HG03558 (cell line): ENCODE results near the gene C16orf87.
"Not testable (repeated sequence)": the region's sequence is repeated elsewhere in the genome, so short reads cannot be mapped to it uniquely, and the experiment has no call there.

Experiments used
- ATAC-seq: cut with Tn5 transposase; IDR thresholded peaks from one replicate; pipeline ENCODE4 v1.9.1; 2021; ENCODE audit warnings: moderate number of reproducible peaks; ENCODE audit not compliant: unreplicated experiment; ENCODE audit errors: extremely low read depth

Gene C16orf87, protein sequence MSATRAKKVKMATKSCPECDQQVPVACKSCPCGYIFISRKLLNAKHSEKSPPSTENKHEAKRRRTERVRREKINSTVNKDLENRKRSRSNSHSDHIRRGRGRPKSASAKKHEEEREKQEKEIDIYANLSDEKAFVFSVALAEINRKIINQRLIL

DNA sequence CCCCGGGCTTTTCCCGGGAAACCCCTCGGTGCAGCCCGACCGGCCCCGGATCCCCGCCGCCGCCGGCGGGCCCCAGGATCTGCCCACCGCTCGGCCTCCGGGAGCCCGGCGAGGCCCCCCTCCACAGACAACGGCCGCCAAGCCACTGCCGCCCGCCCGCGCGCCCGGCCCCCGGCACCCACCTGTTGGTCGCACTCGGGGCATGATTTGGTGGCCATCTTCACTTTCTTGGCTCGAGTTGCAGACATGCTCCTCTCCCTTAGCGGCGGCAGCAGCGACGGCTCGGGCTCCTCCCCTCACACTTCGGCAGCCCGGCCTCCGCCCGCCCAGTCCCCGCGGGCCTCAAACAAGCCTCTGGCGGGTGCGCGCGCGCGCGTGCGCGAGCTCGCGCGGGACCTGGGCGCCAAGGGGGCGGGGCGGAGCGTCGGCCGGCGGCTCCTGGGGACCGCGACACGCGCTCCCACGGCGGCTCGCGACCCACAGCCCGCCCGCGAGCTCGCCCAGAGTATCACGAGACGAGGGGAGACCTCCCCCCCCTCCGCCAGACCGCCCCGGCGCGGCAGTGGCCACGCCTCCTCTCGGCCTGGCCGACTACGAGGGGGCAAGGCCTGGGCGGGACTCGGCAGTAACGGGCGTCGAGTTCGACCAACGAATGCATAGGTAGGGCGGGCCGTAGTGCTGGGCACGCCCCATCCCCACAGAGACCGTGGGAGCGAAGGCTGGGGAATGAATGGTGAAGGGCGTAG lies at the start of gene C16orf87:
Gene C16orf87 (minus strand): TSS at position 279 of the 746 bp plus-strand sequence. CDS start 31 bp downstream, at position 248.
- peak; percentile 89 for ATAC-seq

DNA sequence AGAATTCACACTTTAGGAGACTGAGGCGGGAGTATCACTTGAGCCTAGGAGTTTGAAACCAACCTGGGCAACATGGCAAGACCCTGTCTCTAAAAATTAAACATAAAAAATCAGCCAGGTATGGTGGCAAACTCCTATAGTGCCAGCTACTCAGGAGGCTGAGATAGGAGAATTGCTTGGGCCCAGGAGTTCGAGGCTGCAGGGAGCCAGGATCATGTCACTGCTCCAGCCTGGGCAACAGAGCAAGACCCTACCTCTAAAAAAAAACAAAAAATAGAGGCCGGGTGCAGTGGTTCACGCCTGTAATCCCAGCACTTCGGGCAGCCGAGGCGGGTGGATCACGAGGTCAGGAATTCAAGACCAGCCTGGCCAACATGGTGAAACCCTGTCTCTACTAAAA lies 44.3 kb upstream of the C16orf87 start:
- ATAC-seq: no peak

DNA sequence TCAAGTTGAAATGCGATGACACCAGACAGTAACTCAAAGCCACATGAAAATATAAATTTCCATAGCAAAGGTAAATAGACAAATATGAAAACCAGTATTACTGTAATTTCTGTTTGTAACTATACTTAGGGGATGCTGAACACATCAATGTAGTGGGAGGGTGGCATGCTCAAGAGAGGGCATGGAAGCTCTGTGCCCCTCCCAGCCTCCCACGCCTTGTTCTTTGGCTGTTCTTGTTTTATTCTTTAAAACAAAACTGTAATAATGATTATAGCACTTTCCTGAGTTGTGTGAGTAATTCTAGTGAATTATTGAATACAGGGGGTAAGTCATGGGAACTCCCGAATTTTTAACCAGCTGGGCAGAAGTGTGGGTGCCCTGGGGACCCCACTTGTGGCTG lies 42.2 kb upstream of the C16orf87 start:
- no peak for ATAC-seq

DNA sequence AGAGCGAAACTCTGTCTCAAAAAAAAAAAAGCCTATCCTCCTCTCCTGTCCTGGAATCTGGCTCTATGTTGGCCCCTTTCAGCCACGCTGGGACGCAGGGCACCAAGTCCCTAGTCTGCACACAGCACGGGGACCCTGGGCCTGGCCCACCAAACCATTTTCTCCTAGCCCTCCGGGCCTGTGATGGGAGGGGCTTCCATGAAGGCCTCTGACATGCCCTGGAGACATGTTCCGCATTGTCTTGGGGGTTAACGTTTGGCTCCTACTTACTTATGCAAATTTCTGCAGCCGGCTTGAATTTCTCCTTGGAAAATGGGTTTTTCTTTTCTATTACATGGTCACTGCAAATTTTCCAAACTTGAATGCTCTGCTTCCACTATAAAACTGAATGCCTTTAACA lies 40.6 kb upstream of the C16orf87 start:
- ATAC-seq: no peak

DNA sequence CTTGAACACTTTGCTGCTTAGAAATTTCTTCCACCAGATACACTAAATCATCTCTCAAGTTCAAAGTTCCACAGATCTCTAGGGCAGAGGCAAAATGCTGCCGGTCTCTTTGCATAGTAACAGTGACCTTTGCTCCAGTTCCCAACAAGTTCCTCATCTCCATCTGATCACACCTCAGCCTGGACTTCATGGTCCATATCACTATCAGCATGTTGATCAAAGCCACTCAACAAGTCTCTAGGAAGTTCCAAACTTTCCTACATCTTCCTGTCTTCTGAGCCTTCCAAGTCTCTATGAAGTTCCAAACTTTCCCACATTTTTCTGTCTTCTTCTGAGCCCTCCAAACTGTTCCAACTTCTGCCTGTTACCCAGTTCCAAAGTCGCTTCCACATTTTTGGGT lies 37.9 kb upstream of the C16orf87 start:
- ATAC-seq: not testable (repeated sequence)

DNA sequence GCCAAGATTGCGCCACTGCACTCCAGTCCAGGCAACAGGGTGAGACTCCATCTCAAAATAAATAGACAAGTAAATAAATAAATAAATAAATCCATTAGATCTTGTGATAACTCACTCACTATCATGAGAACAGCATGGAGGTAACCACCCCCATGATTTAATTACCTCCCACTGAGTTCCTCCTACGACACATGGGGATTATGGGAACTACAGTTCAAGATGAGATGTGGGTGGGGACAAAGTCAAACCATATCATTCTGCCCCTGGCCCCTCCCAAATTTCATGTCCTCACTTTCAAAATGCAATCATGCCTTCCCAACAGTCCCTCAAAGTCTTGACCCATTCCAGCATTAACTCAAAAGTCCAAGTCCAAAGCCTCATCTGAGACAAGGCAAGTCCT lies 36.5 kb upstream of the C16orf87 start:
- not testable (repeated sequence) for ATAC-seq

DNA sequence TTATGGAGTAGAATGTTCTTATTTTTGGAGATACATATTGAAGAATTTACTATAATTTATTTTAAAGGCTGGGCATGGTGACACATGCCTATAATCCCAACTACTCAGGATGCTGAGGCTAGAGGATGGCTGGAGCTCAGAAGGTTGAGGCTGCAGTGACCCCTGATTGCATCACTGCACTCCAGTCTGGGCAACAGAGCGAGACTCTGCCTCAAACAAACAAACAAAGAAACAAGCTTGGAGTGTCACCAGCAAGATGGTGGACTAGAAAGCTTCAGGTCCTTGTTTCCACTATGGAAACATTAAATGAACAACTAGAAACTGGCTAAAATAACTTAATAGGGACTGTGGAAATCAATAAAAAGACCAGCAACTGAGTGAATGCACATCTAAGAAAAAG lies 35.3 kb upstream of the C16orf87 start:
- no peak for ATAC-seq

DNA sequence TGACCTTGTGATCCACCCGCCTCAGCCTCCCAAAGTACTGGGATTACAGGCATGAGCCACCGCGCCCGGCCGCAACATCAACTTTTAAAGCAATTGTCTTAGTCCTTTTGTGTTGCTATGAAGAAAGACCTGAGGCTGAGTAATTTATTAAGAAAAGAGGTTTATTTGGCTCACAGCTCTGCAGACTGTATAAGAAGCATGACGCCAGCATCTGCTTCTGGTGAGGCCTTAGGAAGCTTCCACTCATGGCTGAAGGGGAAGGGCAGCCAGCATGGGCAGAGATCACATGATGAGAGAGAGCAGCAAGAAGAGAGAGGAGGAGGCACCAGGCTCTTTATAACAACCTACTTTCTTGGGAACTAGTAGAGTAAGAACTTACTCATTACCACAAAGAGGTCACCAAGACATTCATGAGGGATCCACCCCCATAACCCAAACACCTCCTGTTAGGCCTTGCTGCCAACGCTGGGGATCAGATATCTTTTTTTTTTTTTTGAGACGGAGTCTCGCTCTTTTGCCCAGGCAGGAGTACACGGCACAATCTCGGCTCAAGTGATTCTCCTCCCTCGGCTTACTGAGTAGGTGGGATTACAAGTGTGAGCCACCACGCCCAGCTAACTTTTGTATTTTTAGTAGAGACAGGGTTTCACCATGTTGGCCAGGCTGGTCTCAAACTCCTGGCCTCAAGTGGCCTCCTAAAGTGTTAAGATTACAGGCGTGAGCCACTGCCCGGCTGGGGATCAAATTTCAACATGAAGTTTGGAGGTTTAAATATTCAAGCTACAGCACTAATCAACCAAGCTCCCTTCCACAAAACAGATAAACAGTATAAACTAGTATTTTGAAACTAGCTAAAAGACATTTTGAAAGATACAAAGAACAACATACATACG lies 31.8 kb upstream of the C16orf87 start:
- no peak for ATAC-seq

DNA sequence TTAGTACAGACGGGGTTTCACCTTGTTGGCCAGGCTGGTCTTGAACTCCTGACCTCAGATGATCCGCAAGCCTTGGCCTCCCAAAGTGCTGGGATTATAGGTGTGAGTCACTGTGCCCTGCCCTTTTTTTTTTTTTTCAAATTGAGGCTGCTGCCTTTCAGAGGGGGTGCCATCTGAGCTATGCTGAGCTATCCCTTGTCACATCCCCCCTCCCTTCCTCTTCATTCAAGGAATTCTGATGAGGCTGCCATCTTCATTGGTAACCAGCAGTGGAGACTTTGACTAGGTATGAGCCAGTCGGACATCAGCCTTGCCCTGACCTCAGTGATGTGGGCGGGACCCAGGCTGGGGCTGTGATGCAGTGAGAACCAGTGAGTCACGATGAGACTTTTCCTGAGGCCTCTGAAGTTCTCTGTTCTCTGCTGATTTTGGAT lies 28.8 kb upstream of the C16orf87 start:
- ATAC-seq: no peak

DNA sequence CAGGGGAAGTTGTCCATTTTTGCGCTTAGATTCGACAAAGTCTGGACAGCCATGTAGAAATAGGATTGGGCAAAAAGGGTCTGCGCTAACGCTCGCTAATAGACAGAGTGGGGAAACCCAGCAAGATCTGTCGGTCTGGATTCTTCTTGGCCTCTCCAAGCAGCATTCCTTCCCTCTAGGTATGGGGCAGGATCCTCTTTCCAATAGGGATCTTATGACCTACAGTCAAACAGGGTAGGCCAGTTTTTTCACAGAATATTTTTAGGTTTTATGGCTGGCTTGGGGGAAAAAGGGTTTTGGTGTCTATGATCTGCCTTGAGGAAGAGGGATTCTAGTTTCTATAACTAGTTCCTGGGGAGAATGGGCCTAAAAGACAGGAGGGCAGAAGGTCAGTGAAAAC lies 27.2 kb upstream of the C16orf87 start:
- ATAC-seq: no peak

DNA sequence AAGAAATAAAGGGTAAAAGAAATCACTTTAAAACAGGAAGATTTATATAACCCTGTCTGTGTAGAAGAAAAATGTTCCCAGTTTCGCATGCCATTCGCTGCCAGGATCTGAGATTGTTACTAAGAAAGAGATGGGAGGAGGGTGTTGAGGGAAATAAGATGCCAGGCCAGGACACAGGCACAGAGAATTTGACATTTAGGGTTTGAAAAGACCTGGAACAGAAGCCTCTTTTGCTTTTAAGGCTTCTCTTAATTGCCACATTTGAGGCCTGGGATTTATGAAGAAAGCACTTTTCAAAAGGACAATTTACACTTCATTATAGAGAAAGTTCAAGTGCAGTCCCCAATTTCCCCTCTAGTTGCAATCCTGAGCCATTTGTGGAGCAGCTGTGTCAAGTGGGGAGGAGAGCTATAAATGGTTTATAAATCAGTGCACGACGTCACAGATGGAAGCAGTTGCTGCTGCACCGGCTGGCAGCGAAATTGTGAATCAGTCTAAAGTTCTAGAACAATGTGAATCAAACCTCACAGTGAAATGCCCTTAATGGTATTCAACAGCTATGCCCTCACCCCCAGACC lies 26.5 kb upstream of the C16orf87 start:
- no peak for ATAC-seq

DNA sequence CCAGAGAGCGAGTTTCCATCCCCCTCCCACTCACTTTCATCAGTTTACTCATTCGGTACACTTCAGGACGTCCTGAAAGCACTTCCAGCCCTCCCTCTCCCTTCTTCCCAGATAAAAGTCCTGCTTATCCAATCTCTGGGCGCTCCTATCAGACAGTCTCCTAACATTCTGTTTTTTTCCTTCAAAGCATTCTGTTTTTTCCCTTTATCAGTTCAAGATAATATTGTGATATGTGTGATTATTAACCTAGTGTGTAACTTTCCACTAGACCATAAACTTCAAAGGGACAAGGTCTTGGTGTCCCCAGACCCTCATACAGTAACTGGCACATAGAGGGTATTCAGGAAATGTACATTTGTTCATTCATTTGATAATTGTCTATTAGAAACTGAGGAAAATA lies 24.4 kb upstream of the C16orf87 start:
- ATAC-seq: no peak

DNA sequence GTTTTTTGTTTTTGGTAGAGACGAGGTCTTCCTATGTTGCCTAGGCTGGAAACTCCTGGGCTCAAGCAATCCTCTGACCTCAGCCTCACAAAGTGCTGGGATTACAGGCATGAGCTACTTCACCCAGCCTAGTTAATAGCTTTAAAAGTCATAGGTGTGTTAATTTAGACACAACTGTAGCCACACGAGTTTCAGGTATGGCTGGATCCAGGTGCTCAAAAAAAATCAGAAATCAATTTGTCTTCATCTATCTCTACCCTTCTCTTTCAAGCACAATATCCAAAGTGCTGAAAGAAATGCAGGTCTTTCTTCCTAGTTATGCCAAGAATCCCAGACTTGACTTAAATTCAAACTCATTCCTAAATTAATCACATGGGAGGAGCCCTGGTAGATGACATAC lies 23.9 kb upstream of the C16orf87 start:
- no peak for ATAC-seq

DNA sequence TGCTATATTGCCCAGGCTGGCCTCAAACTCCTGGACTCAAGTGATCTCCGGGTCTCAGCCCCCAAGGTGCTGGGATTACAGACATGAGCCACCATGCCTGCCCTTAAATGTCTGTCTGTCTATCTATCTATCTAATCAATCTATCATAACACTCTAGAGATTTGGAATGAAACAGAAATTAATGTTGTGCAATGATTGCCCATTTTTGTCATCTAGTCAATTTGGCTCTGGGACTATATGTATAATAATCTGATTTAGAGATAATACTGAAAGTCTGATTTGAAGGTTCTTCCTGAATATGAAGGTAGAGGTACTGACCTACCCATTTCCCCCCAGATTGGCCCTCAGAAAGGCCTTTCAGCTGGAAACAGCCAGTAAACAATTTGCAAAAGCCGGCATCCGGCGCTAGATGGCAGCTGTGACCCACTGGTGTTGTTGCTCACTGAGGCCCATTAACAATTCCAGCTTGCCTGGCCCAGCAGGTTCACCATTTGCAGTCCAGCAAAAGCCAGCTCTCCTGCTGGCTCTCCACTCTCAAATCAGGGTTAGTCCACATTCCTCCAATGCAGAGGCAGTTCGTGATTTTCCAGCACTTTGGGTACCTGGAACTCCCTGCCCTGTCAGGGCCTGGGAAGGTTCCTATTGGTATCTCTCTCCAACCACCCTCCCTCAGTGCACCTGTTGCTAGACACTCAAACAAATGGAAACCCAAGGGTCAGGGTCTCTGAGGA lies 22.9 kb upstream of the C16orf87 start:
- no peak for ATAC-seq

DNA sequence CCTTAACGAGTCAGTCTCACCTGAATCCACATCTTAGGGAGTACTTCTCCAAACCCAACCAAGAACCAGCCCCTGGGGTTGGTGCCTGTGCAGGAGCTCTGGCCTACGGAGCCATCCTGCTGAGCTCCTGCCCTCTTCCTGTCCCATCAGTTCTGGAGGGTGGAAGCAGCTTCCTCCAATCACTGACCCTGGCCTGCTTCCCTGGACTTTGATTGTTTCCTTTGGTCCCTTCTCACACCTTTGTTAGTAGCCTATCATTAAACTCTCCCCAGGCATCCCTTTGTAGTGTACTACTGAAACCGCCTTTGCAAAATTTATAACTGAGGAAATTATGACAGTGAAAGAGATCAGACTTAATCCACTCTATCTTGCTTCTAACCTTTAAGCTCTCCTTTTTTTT lies 21.1 kb upstream of the C16orf87 start:
- ATAC-seq: no peak

DNA sequence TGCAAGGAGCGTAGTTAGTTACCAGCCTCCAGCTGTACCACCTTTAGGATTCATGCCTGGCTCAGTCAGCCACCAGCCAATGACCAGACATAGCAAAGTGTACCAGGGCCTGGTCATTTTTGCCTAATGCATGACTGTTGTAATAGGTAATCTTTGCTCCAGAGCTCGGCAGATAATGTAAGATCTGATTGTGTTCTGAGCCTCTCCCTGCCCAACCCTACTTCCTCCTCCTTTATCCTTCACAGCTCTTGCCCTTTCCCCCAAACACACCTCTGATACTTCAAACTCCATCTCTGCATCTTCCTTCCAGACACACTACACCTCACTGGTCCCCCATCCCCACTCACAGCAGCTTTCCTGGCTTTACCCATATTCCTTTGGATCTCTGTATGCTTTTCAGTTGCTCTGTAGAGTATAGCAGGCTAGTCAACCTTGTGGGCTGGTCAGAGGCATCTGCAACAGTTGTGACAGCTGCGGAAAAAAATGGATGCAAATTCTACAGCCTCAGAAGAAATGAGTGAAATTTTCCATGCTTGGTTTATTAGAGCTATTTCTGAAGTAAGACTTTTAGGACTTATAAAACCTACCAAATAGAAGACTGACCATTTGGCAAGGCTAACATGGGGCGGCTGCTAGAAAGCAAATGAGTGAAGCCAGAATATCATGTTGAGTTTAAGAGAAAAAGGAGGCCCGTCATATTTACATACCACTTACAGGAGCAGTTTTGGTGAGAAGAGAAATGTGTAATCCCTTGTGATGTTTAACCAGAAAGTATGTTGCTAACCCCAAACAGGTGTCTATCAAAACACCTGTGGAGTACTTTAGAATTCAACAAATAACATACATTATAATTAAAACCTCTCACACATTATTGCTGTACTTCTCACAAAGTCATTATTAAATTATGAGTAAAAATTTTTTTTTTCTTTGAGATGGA lies 19.9 kb upstream of the C16orf87 start:
- no peak for ATAC-seq

DNA sequence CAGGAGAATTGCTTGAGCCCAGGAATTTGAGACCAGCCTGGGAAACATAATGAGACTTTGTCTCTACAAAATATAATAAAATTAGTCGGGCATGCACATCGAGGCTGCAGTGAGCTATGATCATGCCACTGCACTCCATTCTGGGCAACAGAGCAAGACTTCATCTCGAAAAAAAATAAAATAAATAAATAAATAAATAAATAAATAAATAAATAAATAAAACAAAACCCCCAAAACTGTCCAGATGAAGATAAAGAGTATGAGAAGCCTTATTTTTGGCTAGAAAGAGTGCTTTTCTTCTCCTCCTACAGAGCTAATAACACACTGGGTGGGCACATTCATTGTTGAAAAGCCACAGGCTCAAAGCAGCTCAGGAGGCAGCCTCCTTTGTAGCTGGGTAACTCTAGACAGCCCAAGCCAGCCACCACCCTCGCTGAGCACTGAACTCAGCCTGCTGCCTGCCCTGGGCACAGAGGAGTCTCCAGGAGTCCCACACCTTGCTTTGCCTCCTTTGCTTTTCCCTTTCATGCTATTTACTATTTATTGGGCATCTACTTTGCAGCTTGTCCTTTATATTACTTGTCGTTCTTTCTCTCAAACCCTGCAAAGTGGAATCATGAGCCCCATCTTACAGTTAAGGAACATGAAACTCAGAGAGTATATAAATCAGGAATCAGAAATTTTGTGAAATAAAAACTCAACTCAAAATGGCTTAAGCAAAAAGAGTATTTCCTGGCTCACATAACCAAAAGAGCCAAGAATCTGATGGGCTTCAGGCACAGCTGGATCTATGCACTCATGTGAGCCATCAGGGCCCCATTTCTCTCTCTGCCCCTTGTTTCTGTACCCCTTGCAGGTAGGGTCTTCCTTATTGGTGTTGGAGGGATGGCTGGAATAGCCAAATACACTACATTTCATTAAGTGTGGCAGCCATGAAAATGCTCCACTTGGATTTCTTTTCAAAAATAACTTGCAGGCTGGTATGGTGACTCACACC lies 18.1 kb upstream of the C16orf87 start:
- no peak for ATAC-seq

DNA sequence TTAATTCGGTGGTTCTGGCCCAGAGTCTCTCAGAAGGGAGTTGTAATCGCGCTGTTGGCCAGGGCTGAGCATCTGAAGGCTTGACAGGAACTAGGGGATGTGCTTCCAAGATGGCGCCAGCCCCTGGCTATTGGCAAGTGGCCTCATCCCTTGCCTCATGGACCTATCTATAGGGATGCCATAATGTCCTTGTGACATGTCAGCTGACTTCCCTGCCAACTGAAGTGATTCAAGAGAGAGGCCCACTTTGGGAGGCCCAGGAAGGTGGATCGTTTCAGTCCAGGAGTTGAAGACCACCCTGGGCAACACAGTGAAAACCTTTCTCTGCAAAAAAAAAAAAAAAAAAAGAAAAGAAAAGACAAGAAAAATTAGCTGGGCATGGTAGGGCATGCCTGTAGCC lies 15.0 kb upstream of the C16orf87 start:
- ATAC-seq: no peak
